Stimulated activated CD8-positive, alpha-beta memory T cell treated with anti-CD3 and anti-CD28 coated beads, Interleukin-7, amount 100 ng/mL, for 24 hours (primary cell): ENCODE measurements around the gene PCYT2.

Source experiments
- DNase-seq: peaks from one replicate; pipeline ENCODE4 v3.0.0-alpha.2; 2020; ENCODE audit warnings: low read depth

The PCYT2 gene

DNA sequence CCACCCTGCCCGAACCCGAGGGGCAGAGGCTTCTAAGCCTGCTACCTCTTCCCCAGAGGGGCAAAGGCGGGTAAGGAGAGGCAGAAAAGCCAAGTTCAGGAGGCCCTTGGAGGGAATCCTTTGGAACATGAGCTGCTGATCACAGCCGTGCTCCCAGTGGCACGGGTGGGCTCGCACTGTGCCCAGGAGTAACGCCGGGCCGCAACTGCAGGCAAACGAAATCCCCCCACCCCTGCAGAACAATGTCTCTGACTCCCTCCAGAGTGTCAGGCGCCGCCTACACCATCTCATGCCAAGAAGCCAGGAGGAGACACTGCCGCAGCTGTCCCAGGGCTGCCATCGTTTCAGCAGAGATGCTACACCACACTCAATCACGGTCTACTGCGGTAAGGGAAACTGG lies 59.8 kb downstream of the PCYT2 start:
- no peak for DNase-seq
